Muscle of arm (tissue), 14 donors: ENCODE results near the gene KCNC4. TPM values are rescaled to one million over a fixed set of nuclear protein-coding genes. Genes with fewer than 3 reads are reported as not detected.

Experiments
- DNase-seq: peaks from one replicate; pipeline ENCODE4 v3.0.0-alpha.2; 2013
- long read RNA-seq, 11 donors: transcript quantifications; one replicate each; lab custom pipeline, GENCODE V29; 2026
- polyA plus RNA-seq, 12 donors: library from polyadenylated mRNA; unstranded; fragments of 120-200 nt; gene quantifications; one replicate each; pipeline ENCODE4 v1.2.1, GENCODE V29; 2013; ENCODE audit not compliant: insufficient read length in 12 of 12

Gene KCNC4
- 10 to 100 TPM in 1 of 12 donors, 1 to 10 TPM in 10, not detected in 1; 4.7 to 21.9 (median 7.6) TPM for polyA plus RNA-seq
- long read RNA-seq, donor 1: 0 reads
- long read RNA-seq, donor 2: 0 reads
- long read RNA-seq, donor 3: 0 reads
- long read RNA-seq, donor 4, partial matches to known transcripts: 0 of 1 reads
- long read RNA-seq, donor 4, other reads (novel, unspliced or antisense): 0 of 1 reads
- long read RNA-seq, donor 5, full-length matches to known transcripts: 2 of 2 reads
- long read RNA-seq, donor 5, partial matches to known transcripts: 0 of 2 reads
- long read RNA-seq, donor 5, other reads (novel, unspliced or antisense): 0 of 2 reads
- long read RNA-seq, donor 6, full-length matches to known transcripts: 1 of 1 reads
- long read RNA-seq, donor 6, partial matches to known transcripts: 0 of 1 reads
- long read RNA-seq, donor 6, other reads (novel, unspliced or antisense): 0 of 1 reads
- long read RNA-seq, donor 7: 0 reads
- long read RNA-seq, donor 8, full-length matches to known transcripts: 1 of 1 reads
- long read RNA-seq, donor 8, partial matches to known transcripts: 0 of 1 reads
- long read RNA-seq, donor 8, other reads (novel, unspliced or antisense): 0 of 1 reads
- long read RNA-seq, donor 9: 0 reads
- long read RNA-seq, donor 10, partial matches to known transcripts: 5 of 5 reads
- long read RNA-seq, donor 10, other reads (novel, unspliced or antisense): 0 of 5 reads
- long read RNA-seq, donor 11: 0 reads

- DNase-seq: peak; percentile 42
These were observed at the start of gene KCNC4 for GRCh38 chr1:110209715-110210603. TSS of gene KCNC4 (plus strand) at chr1:110210314. CDS start at chr1:110211500, 1,186 bp downstream.

GRCh38 chr1:110160538-110161100 is 49.5 kb upstream of the KCNC4 start:
- DNase-seq: no peak

DNA sequence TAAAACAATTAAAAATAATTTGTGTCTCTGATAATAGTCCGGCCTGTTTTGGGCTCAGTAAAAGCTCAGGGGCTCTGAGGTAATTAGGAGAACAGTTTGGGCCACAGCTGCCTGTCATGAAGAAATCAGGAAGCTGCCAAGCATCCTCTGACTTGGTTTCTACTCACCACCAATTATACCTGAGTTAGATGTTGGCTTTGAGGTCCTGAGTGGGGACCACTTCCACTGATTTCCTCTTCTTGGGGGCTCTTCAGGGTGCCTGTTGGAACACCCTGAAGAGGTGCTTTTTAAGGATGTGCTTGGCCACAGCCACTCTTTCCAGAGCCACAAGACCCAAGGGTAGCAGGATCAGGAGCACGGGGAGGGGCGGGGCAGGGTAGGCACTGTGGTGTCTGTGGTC is 48.9 kb upstream of the KCNC4 start:
- DNase-seq: no peak

GRCh38 chr1:110161849-110162248 is 48.3 kb upstream of the KCNC4 start:
- DNase-seq: no peak

- DNase-seq: no peak
These were observed 46.5 kb upstream of the KCNC4 start for GRCh38 chr1:110163591-110163990.

GRCh38 chr1:110164725-110165350 is 45.3 kb upstream of the KCNC4 start:
- no peak for DNase-seq

- DNase-seq: no peak
These were observed 44.3 kb upstream of the KCNC4 start for GRCh38 chr1:110165761-110166231.

DNA sequence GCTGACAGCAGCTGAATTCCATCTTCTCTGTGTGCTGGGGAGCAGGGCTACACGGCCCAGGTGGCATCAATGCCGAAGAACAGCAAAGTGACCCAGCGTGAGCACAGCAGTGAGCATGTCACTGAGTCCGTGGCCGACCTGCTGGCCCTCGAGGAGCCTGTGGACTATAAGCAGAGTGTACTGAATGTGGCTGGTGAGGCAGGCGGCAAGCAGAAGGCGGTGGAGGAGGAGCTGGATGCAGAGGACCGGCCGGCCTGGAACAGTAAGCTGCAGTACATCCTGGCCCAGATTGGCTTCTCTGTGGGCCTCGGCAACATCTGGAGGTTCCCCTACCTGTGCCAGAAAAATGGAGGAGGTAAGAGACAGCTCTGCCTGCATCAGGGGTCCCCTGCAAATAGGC is 43.3 kb upstream of the KCNC4 start:
- no peak for DNase-seq

GRCh38 chr1:110170766-110171733 is 39.1 kb upstream of the KCNC4 start:
- no peak for DNase-seq

DNA sequence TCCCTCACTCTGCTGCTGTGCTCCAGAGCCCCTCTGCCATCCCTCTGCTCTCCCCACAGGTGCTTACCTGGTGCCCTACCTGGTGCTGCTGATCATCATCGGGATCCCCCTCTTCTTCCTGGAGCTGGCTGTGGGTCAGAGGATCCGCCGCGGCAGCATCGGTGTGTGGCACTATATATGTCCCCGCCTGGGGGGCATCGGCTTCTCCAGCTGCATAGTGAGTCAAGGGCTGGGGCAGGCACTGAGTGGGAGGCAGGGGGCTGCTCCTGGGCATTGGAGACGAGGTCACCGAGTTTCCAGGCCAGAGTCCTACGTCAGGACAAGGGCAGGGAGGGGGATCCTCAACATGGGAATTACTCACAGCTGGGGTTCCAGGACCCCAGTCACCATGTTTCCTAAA is 38.1 kb upstream of the KCNC4 start:
- DNase-seq: no peak

- DNase-seq: no peak
These were observed 36.5 kb upstream of the KCNC4 start for GRCh38 chr1:110173466-110174105.

GRCh38 chr1:110174961-110175360 is 35.2 kb upstream of the KCNC4 start:
- no peak for DNase-seq

DNA sequence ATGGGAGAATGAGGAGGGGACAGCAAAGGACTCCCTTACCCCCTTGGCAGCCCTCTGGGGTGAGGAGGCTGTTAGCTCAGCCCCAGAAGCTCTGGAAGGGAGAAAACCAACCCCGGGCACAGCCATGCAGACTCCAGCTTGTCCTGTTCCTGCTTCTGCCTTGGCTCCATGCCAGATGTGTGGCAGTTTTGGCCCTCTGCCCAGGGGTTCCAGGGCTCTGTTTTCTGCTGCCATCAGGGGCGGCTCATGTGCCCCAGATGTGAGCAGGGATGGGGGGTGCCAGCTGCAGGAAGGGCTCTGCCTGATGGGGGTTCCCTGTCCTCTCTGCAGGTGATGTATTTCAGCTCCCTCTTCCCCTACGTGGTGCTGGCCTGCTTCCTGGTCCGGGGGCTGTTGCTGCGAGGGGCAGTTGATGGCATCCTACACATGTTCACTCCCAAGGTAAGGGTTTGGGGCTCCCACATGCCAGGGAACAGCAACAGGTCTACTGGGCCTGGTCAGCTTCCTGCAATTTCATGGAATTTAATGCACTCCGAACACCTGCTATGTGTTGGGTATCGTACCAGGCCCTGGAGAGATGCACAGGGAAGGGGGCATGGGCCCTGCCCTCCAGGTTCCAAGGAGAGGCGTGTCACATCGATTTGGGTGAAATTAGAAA is 33.7 kb upstream of the KCNC4 start:
- DNase-seq: no peak

GRCh38 chr1:110177775-110178174 is 32.3 kb upstream of the KCNC4 start:
- no peak for DNase-seq

DNA sequence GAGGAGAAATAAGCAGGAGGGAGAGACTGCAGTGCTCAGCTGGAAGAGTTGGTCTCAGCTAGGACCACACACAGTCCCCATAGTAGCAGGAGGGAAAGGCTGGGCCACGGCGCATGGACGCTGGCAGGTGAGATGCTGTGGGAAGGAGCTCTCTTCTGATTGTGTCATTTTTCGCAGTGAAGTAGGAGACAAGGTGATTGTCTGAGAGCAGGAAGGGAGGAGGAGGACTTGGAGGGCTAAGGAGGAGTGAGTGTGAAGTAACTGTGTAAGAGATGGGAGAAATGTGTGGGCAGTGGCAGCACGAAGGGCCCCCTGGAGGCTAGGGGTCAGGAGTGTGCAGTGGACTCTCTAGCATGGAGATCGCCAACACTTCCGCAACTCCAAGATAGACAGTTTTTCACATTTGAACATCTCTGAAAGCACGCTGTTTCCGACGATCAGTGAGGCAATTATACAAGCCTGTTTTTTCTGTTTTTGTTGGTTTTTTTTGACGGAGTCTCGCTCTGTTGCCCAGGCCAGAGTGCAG is 26.4 kb upstream of the KCNC4 start:
- no peak for DNase-seq

- DNase-seq: no peak
These were observed 25.7 kb upstream of the KCNC4 start for GRCh38 chr1:110184446-110184845.

GRCh38 chr1:110185181-110185580 is 24.9 kb upstream of the KCNC4 start:
- no peak for DNase-seq

- DNase-seq: no peak
These were observed 23.6 kb upstream of the KCNC4 start for GRCh38 chr1:110186558-110186957.
